Effector CD8-positive, alpha-beta T cell (primary cell): Measurements from ENCODE around the gene LILRB3.
"Not testable (repeated sequence)": the region's sequence is repeated elsewhere in the genome, so short reads cannot be mapped to it uniquely, and the experiment has no call there.

Source experiments
- DNase-seq: peaks from one replicate; lab custom pipeline; 2025; lab: John Stamatoyannopoulos, UW
- total RNA-seq, 4 experiments: gene quantifications; one replicate each; lab custom pipeline; 2026; lab: John Stamatoyannopoulos, UW

The LILRB3 gene
- 0 to 1.6 (median 0.51) reads per million in 4 experiments for total RNA-seq

DNA sequence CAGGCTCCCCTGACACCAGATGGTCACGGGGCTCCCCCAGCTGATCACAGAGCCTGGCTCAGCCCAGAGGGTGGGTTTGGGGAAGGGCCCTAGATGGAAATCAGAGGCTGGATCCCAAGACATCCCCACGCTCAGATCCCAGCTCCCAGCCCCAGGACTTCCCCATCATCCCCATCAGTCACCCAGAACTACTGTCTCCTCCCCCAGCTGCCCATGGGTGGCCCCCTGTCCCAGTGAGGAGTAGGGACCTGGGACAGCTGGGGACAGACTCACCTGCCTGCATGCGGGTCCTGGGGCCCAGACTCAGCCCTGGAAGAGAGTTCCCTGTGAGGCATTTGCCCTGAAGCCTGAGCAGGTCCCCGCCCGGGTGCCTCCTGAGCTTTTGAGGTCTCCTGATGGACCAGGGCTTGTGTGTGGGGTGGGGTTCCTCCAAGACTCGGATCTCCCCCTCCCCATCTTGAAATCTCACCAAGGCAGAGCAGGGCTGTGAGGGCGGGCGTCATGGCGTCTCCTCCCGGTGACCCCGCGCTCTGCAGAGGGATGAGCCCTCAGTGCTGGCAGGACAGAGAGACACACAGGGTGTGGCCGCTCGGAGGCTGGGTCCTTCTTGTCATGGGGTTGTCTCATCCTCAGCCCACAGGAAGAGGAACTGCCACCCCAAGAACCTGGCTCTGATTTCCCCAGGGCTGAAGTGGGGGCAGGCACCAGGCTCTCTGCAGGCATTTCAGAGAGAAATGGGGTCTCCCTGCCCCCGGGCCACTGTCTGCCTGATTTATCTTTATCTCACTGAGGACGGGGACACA lies at the start of gene LILRB3:
LILRB3 (minus strand) TSS at position 534 of the 803 bp plus-strand sequence; CDS start at position 503, 31 bp downstream.
- not testable (repeated sequence) for DNase-seq

DNA sequence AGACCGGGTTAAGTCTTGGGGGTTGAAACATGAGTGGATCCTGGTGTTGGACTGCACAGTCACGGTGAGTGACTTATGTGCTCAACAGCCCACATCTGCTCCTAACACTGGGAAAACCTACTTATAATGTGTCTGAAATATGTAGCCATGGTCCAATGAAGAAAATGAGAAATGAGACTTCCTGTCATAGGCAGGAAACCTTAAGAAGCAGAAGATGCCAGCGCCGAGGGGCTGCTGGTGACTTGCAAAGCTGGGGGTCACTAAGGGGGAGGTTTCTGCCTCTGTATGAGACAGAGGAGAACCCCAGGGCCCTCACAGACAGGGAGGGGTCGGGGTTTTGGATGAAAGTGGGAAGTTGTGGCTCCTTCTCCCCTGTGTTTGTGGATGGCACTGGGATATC lies 49.4 kb upstream of the LILRB3 start:
- DNase-seq: not testable (repeated sequence)

DNA sequence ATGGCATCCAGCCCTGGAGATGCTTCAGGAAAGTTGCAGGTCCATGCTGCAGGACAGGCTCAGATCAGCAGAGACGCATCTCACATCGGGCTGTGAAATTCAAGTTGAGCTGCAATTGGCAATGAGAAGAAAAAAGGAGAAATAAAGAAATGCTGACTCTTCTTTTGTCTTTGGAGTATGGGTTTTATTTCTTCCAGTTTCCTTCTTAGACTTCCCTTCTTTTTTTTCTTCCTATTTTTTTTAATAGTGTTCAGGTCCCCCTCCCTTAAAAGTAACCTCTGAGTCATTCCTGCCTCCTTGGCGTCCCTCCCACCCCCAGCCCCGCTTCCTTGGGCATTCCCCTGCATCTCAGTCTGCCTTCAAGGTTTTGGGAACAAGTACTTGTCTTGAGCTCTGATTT lies 48.8 kb upstream of the LILRB3 start:
- not testable (repeated sequence) for DNase-seq

DNA sequence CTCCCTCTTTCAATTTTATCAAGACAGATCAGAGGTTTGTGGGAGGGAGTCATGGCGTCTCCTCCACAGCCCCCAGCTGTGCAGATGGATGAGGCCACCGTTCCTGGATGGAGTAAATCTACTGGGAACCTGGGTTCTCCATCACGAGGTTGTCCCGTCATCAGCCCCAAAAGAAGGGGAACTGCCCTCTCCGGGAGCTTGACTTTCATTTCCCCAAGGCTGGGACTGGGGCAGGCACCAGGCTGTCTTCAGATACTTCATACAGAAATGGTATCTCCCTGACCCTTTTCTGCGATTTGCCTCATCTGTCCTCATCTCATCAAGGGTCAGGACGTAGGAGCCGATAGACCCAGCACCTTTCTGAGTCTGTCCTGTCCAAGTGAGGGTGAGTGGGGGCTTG lies 48.3 kb upstream of the LILRB3 start:
- DNase-seq: no peak

DNA sequence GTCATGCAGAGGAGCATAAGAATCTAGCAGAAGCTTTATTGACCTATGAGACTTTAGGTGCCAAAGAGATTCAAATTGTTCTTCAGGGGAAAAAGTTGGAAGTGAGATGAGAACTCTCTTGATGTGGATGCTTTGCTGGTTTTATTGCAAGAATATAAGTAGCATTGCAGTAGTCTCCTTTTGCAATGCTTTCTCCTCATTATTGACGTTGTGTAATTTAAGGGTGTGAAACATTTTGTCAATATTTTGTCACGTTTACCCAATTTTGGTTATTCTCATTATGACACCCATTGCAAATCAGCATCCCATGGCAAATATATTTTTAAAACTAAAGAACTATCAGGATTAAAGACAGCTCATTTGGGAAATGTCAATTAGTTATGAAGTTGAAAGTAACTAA lies 46.1 kb upstream of the LILRB3 start:
- no peak for DNase-seq

DNA sequence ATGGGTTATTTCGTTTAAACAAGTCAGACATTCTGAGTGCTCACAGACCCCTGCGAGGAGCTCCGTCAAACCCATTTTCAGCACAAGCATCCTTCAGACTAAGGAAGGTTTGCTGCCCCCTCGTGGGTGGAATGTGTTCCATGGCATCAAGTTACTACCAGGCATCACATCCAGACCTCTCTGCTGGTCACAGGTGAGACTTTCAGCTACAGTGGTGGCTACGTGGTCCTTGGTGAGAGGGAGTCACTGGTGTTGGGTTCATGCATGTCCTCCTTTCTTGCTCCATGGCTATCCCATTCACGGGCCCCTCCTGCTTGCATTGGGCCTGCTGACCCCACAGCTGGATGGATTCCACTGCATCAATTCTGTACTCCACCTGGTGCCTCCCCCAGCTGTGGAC lies 43.3 kb upstream of the LILRB3 start:
- peak; percentile 32 for DNase-seq

DNA sequence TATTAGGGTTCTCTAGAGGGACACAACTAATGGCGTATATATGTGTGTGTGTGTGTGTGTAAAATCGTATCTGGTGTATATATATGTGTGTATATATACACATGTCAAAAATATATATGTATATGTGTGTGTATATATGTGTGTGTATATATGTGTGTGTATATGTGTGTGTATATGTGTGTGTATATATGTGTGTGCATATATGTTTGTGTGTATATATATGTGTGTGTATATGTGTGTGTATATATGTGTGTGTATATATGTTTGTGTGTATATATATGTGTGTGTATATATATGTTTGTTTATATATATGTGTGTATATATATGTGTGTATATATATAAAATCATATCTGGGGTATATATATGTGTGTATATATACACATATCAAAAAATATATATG lies 39.7 kb upstream of the LILRB3 start:
- no peak for DNase-seq

DNA sequence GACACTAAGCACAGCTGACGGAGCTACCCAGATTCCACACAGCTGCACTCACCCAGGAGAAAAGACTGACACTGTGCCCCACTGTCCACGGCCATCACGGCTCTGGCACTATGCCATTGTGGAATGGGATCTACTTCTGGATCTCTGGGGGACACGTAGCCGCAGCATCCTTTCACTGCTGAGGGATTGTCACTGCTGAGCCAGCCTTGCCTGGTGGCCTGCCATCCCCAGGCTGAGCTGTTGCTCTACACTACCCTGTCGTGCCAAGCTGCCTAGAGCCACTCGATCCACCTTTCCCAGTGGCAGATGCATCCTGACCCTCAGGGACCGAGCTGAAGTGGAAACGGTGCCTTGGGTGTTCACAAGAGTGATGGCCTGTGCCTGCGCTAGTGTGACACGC lies 39.3 kb upstream of the LILRB3 start:
- DNase-seq: no peak

DNA sequence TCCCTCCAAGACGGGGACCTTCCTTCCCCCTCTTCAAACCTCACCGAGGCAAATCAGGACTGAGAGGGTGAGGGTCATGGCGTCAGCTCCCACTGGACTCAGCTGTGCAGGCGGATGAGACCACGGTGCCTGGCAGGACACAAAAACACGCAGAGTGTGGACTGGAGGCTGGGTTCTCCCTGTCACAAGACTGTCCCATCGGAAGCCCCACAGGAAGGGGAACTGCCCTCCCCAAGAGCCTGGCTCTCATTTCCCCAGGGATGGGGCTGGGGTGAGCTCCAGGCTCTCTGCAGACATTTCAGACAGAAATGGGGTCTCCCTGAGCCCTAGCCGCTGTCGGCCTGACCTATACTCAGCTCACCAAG lies 34.3 kb upstream of the LILRB3 start, which contains the start of gene LILRB5:
LILRB5 (minus strand) TSS at position 158 of the 365 bp plus-strand sequence; CDS start at position 78, 80 bp downstream.
- DNase-seq: no peak

DNA sequence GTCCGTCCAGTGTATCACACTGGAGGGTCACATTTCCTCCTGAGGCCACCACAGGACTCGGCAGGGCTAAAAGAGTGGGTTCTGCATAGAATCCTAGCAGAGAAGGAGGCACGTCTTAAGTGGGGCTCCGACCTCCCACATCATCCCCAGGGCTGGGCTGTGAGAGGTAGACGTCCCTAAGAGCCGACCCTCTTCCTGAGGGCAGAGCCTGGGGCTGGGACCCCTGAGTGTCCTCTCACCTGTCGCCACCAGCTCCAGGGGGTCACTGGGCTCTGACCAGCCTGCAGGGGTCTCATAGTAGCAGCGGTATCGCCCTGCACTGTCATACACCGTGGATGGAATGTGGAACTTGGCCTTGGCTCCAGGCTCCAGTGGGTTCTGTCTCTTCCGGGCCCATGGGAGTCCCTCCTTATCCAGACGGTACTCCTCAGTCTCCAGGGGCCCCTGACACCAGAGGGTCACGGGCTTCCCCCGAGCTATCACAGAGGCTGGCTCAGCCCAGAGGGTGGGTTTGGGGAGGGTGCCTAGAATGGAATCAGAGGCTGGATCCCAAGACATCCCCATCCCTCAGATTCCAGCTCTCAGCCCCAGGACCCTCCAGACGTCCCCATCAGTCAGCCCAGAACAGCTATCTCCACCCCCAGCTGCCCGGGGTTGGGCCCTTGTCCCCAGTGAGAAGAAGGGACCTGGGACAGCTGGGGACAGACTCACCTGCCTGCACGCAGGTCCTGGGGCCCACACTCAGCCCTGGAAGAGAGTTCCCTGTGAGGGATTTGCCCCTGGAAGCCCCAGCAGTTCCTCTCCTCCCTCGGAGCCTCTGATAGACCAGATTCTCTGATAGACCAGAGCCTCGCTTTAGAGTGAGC lies 33.7 kb upstream of the LILRB3 start:
- no peak for DNase-seq

DNA sequence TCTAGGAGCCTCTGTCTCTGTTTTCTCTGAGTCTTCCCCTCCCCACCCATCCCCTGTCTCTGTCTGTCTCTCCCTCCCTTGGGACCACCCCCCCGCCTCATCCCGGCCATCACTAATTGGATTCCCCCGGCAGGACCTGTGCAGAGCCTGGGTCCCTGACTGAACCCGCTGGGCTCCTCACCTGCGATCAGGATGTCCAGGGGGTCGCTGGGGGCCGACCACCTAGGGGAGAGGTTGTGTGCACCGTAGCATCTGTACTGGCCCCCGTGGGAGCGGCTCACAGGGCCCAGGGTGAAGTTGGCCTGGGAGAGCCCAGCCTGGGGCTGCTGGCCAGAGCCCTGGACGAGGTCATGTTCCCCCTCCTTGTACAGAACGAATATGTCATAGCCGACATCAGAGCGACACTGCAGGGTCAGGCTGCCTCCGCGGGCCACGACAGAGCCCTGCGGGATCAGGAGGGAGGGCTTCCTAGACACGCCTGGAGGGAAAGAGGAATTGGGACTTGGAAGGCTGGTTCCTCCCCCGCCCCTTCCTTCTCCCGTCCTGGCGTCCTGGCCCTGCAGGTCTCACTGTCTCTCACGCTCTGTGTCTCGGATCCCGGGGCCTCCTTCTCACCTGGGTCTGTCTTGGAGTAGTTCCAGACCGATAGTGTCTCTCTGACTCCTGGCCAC lies 32.4 kb upstream of the LILRB3 start:
- DNase-seq: no peak

DNA sequence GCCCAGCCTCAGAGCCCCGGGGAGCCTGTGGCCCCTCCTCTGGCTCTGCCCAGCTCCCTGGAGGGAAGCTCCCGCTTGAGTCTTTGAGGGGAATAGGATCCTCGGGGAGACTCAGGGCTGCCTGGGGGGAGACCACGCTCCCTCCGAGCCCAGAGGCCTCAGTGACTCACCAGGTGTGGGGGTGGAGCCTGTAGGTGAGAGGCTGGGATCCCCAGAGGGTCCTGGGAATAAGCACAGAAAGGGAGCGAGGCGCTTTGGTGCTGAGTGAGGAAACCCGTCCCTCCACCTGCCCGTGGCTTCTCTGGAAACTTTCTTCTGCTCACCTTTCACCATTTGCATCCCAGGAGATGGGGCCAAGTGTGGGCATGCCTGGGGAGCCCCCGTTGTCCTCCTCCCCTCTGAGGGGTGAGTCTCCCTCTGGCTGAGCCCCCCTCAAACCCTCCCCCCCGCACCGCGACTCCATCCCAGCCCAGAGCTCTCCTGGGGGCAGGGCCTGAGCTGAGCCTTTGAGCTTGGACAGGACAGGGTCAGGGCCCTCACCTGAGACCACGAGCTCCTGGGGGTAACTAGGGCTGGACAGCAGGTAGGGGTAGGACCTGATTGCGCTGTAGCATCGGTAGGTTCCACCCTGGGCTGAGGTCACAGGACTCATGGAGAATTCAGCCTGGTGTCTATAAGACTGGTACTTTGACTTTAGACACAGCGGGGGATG lies 31.5 kb upstream of the LILRB3 start:
- no peak for DNase-seq

DNA sequence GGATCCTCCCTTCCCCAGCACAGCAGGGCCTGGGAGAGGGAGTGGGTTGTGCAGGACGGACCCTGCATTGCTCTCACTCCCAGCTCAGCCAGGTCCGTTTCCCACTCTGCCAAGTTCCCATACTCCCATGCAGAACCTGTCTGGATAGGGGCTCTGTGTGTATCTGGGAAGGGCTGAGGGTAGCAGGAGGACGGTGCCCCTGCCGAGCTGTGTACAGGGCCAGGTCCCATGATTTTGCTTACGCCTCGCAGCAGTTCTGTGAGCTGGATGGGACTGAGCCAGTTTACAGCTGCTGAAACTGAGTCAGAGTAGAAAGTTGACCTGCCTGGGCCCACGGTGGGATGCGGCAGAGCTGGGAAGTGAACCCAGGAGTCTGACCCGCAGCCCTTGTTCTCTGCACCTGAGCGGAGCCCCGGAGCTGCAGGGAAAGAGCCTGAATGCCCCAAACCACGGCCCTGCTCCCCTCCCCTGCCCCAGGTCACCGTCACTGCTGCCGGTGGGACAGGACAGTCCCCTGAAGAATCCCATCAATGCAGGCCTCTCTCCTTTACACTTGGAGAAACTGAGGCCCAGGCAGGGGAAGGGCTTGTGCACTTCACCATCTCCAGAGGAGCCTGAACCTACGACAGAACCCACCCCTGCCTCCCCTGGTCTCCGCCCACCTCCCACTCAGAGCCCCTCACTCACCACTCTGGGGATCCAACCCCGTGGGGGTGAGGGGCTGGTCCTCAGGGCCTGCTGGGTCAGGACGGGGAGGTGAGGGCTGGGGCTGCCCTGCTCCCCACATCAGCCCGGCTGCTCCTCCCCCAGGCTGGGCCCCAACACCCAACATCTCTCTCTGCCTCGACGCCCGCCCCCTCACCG lies 30.8 kb upstream of the LILRB3 start:
- no peak for DNase-seq

DNA sequence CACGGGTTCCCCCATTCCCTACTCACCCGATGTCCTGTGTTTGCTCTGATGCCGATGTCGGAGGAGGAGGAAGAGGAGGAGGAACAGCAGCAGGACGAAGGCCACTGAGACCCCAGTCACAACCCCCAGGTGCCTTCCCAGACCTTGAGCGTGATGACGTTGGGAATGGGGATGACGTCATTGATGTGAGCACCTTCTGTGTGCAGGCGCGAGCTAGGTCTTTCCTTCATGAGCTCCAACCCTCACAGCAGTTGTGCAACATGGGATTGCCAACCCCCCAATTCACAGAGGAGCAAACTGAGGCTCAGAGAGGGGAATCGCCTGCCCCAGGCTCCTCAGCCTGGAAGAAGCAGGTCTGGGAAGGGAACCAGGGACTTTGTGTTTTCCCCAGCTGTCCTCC lies 30.0 kb upstream of the LILRB3 start:
- DNase-seq: no peak

DNA sequence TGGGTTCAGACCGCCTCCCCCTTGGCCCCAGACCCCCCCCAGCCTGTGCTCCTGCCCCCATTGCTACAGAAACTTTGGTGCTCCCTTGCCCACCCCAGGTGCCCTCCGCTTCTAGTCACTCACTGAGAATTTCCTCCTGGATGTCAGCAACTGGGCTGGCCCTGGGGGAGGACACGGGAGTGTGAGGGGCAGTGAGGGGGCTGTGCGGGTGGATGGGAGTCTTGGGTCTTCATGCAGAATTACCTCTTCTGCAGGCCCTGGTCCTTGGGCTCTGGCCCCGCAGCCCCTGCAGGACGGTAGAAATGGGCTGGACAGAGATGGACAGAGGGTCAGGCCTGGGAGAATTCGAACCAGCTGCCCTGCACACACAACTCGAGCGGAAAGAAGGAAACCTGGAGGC lies 29.4 kb upstream of the LILRB3 start:
- no peak for DNase-seq

DNA sequence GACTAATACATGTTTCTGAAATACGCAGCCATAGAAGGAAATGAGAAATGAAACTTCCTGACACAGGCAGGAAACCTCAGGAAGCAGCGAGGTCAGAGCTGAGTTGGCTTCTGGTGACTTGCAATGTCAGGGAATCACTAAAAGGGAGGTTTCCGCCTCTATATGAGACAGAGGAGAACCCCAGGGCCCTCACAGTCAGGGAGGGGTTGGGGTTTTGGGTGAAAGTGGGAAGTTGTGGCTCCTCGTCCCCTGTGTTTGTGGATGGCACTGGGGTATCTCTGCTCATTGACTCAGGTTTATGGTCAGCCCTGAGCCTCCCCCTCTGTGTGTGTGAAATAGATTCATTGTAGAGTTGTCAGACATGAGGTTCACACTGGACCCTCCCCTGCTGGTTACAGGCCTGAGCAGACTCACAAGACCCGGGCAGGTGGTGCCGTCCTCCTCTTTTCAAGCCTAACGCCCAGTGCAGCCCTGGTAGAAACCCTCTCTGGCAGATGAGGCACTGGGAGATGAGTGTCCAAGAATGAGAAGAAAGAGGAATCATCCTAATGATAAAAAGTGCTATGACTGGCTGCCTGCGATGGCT lies 25.3 kb upstream of the LILRB3 start:
- no peak for DNase-seq

DNA sequence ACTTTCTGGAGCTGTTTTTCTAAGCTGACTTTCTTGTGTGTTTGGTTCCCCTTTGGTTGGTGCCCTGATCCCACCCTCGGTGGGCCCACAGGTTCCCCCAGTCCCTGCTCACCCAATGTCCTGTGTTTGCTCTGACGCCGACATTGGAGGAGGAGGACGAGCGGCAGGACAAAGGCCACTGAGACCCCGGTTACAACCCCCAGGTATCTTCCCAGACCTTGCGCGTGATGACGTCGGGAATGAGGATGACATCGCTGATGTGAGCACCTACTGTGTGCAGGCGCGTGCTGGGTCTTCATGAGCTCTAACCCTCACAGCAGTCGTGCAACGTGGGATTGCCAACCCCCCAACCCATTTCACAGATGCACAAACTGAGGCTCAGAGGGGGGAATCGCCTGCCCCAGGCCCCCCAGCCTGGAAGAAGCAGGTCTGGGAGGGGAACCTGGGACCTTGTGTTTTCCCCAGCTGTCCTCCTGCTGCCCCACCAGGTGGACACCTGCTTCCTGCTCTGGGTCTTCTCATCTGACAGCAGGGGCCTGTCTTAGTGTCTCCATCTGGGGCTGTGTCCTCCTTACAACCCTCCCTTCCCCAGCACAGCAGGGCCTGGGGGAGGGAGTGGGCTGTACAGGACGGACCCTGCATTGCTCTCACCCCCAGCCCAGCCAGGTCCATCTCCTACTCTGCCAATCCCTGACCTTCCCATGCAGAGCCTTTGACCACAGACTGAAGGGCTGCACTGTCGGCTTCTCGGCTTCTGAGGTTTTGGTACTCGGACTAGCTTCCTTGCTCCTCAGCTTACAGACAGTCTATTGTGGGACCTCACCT lies 24.5 kb upstream of the LILRB3 start:
- DNase-seq: no peak

DNA sequence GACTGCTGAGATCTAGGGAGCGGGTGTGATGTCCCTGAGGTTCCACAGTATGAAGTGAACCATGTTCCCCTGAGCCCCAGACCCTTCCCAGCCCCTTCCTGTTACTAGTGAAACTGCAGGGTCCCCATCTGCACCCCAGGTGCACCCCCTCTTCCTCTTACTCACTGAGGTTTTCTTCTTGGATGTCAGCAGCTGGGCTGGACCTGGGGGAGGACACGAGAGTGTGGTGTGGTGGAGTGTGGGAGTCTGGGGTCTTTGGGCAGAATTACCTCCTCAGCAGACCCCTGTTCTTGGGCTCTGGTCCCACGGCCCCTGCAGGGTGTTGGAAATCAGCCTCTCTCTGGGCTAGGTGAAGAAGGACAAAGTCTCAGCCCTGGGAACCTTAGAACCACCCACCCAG lies 23.1 kb upstream of the LILRB3 start:
- no peak for DNase-seq

DNA sequence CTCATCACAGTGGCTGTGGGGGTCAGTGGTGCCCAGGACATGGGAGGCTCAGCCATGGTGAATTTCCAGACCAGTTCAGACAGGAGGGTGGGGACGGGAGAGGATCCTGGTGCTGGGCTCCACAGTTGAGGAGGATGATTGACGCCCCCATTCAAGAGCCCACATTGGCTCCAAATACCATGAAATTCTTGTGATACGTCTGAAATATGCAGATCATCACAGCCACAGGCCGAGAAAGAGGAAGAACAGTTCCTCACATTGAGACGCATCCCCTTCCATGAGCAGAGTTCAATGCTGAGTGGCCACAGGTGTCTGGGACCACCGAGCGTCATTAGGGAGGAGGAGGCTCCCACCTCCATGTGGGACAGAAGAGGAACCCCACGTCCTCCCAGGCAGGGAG lies 21.0 kb upstream of the LILRB3 start:
- not testable (repeated sequence) for DNase-seq
